K562 (cell line): ENCODE measurements around the gene MAPT. TPM values are rescaled to one million over a fixed set of nuclear protein-coding genes. Genes with fewer than 3 reads are reported as not detected.

Experiments used
- FIP1L1 ChIP-seq: fragments of 200-400 bp; formaldehyde crosslinking; IDR thresholded peaks from 2 replicates; pipeline ENCODE4 v1.6.1; 2018; ENCODE audit warnings: mild to moderate bottlenecking, low read depth, low read length; ENCODE audit not compliant: poor library complexity, severe bottlenecking
- KLF13 ChIP-seq: fragments of 450-650 bp; IDR thresholded peaks from 2 replicates; pipeline ENCODE4 v1.6.1; 2016; ENCODE audit warnings: missing genetic modification characterization, low read depth, mild to moderate bottlenecking, missing compliant biosample characterization, moderate library complexity, borderline replicate concordance
- MTA1 ChIP-seq: fragments of 450-650 bp; IDR thresholded peaks from 2 replicates; pipeline ENCODE4 v1.6.1; 2017; ENCODE audit warnings: borderline replicate concordance
- NCOA1 ChIP-seq: fragments of 450-650 bp; IDR thresholded peaks from 2 replicates; pipeline ENCODE4 v1.6.1; 2016; ENCODE audit warnings: low read depth
- TCF7L2 ChIP-seq: fragments of 150-350 bp; IDR thresholded peaks from 2 replicates; pipeline ENCODE4 v1.6.1; 2016; ENCODE audit warnings: low read depth, mild to moderate bottlenecking, low read length, moderate library complexity
- ZNF707 ChIP-seq: fragments of 250-450 bp; sonication (Bioruptor Pico); conservative IDR thresholded peaks from 2 replicates; pipeline ENCODE4 v1.8.0; 2022; ENCODE audit warnings: inconsistent platforms, mild to moderate bottlenecking, moderate library complexity
- ZNF764 ChIP-seq: fragments of 250-450 bp; sonication (Bioruptor Pico); IDR thresholded peaks from 2 replicates; pipeline ENCODE4 v1.4.0; 2020; ENCODE audit warnings: low read depth, mild to moderate bottlenecking, moderate library complexity
- polyA plus RNA-seq, 8 experiments: library from polyadenylated mRNA; depleted of rRNA in 4 of 8; stranded (reverse) in 5 of 8; unstranded in 3 of 8; fragments of >200 nt; fragmentation: Nextera tagmentation in 2 of 8; fragmentation: Illumina TruSeq in 1 of 8; extraction: Ambion mirVana in 2 of 8; extraction: Trizol in 1 of 8; gene quantifications; 2 replicates each; pipeline versions ENCODE4 v1.2.1 to v1.2.3, GENCODE V29; 2011 to 2014; ENCODE audit warnings: inconsistent platforms in 1 of 8, missing spikeins in 1 of 8
- total RNA-seq, 7 experiments: library from RNA; depleted of rRNA in 6 of 7; stranded (reverse); fragments of >200 nt in 6 of 7; fragmentation: Illumina TruSeq in 2 of 7; extraction: Trizol in 2 of 7; gene quantifications; 2 replicates each; pipeline versions ENCODE4 v1.2.1 to v1.2.3, GENCODE V29; 2011 to 2021; ENCODE audit warnings: low replicate concordance in 1 of 7
- TF ChIP-seq, protein P1 (sequence below): sonication (generic); formaldehyde crosslinking; IDR thresholded peaks from 2 replicates; pipeline ENCODE4 v1.8.0; 2022; ENCODE audit warnings: missing genetic modification reagents, mild to moderate bottlenecking, borderline replicate concordance
- TF ChIP-seq, protein P2 (sequence below): fragments of 250-450 bp; sonication (Bioruptor Pico); IDR thresholded peaks from 2 replicates; pipeline ENCODE4 v1.8.0; 2022; ENCODE audit warnings: moderate library complexity, mild to moderate bottlenecking, inconsistent platforms
- TF ChIP-seq, protein P3 (sequence below): fragments of 150-350 bp; conservative IDR thresholded peaks from 2 replicates; pipeline ENCODE4 v1.6.1; 2014; ENCODE audit warnings: low read length
- TF ChIP-seq, protein P4 (sequence below): fragments of 250-450 bp; sonication (Bioruptor Pico); IDR thresholded peaks from 2 replicates; pipeline ENCODE4 v1.8.0; 2021; ENCODE audit warnings: moderate library complexity, mild to moderate bottlenecking, inconsistent platforms
- TF ChIP-seq, protein P5 (sequence below): sonication (generic); formaldehyde crosslinking; IDR thresholded peaks from 2 replicates; pipeline ENCODE4 v1.8.1; 2023; ENCODE audit warnings: missing genetic modification reagents, mild to moderate bottlenecking, borderline replicate concordance
- TF ChIP-seq, protein P6 (sequence below): sonication (generic); formaldehyde crosslinking; IDR thresholded peaks from 2 replicates; pipeline ENCODE4 v1.8.0; 2022; ENCODE audit warnings: mild to moderate bottlenecking, missing genetic modification reagents

Gene MAPT
- total and polyA plus RNA-seq, 9 of the 15 experiments (the other 6 are each of a cell fraction or from before 2014, with no cell fraction given), result 0.04 to 1.1 (median 0.36) TPM

DNA sequence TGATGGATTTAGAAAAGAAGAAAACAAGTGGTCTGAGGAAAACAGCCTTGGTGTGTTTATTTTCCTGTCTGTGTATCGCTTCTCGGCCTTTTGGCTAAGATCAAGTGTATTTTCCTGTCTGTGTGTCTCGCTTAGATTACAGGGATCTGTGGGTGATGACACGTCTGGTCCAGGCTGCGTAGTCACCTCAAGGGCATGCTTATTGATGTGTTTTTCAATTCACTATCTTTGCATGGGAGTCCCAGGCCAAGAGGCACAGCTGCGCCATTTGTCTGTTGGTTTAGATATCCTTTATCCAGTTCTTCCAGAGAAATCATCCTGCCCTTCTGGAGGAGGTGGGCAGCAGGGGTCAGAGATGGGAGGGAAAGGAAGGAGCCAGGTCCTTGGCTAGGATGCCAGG lies 57.6 kb downstream of the MAPT start (continued):
- TF ChIP-seq, protein P1, sequence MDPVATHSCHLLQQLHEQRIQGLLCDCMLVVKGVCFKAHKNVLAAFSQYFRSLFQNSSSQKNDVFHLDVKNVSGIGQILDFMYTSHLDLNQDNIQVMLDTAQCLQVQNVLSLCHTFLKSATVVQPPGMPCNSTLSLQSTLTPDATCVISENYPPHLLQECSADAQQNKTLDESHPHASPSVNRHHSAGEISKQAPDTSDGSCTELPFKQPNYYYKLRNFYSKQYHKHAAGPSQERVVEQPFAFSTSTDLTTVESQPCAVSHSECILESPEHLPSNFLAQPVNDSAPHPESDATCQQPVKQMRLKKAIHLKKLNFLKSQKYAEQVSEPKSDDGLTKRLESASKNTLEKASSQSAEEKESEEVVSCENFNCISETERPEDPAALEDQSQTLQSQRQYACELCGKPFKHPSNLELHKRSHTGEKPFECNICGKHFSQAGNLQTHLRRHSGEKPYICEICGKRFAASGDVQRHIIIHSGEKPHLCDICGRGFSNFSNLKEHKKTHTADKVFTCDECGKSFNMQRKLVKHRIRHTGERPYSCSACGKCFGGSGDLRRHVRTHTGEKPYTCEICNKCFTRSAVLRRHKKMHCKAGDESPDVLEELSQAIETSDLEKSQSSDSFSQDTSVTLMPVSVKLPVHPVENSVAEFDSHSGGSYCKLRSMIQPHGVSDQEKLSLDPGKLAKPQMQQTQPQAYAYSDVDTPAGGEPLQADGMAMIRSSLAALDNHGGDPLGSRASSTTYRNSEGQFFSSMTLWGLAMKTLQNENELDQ (CRISPR knock-in tag), result no peak
- no peak for TF ChIP-seq NCOA1
- TF ChIP-seq FIP1L1, result no peak
- TF ChIP-seq, protein P2, sequence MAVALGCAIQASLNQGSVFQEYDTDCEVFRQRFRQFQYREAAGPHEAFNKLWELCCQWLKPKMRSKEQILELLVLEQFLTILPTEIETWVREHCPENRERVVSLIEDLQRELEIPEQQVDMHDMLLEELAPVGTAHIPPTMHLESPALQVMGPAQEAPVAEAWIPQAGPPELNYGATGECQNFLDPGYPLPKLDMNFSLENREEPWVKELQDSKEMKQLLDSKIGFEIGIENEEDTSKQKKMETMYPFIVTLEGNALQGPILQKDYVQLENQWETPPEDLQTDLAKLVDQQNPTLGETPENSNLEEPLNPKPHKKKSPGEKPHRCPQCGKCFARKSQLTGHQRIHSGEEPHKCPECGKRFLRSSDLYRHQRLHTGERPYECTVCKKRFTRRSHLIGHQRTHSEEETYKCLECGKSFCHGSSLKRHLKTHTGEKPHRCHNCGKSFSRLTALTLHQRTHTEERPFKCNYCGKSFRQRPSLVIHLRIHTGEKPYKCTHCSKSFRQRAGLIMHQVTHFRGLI (CRISPR knock-in tag), result no peak
- TF ChIP-seq, protein P3, sequence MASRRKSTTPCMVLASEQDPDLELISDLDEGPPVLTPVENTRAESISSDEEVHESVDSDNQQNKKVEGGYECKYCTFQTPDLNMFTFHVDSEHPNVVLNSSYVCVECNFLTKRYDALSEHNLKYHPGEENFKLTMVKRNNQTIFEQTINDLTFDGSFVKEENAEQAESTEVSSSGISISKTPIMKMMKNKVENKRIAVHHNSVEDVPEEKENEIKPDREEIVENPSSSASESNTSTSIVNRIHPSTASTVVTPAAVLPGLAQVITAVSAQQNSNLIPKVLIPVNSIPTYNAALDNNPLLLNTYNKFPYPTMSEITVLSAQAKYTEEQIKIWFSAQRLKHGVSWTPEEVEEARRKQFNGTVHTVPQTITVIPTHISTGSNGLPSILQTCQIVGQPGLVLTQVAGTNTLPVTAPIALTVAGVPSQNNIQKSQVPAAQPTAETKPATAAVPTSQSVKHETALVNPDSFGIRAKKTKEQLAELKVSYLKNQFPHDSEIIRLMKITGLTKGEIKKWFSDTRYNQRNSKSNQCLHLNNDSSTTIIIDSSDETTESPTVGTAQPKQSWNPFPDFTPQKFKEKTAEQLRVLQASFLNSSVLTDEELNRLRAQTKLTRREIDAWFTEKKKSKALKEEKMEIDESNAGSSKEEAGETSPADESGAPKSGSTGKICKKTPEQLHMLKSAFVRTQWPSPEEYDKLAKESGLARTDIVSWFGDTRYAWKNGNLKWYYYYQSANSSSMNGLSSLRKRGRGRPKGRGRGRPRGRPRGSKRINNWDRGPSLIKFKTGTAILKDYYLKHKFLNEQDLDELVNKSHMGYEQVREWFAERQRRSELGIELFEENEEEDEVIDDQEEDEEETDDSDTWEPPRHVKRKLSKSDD, result no peak
- TF ChIP-seq TCF7L2, result no peak
- TF ChIP-seq KLF13 (tag), result no peak
- no peak for TF ChIP-seq ZNF764
- TF ChIP-seq, protein P4, sequence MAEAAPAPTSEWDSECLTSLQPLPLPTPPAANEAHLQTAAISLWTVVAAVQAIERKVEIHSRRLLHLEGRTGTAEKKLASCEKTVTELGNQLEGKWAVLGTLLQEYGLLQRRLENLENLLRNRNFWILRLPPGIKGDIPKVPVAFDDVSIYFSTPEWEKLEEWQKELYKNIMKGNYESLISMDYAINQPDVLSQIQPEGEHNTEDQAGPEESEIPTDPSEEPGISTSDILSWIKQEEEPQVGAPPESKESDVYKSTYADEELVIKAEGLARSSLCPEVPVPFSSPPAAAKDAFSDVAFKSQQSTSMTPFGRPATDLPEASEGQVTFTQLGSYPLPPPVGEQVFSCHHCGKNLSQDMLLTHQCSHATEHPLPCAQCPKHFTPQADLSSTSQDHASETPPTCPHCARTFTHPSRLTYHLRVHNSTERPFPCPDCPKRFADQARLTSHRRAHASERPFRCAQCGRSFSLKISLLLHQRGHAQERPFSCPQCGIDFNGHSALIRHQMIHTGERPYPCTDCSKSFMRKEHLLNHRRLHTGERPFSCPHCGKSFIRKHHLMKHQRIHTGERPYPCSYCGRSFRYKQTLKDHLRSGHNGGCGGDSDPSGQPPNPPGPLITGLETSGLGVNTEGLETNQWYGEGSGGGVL (CRISPR knock-in tag), result no peak
- TF ChIP-seq, protein P5, sequence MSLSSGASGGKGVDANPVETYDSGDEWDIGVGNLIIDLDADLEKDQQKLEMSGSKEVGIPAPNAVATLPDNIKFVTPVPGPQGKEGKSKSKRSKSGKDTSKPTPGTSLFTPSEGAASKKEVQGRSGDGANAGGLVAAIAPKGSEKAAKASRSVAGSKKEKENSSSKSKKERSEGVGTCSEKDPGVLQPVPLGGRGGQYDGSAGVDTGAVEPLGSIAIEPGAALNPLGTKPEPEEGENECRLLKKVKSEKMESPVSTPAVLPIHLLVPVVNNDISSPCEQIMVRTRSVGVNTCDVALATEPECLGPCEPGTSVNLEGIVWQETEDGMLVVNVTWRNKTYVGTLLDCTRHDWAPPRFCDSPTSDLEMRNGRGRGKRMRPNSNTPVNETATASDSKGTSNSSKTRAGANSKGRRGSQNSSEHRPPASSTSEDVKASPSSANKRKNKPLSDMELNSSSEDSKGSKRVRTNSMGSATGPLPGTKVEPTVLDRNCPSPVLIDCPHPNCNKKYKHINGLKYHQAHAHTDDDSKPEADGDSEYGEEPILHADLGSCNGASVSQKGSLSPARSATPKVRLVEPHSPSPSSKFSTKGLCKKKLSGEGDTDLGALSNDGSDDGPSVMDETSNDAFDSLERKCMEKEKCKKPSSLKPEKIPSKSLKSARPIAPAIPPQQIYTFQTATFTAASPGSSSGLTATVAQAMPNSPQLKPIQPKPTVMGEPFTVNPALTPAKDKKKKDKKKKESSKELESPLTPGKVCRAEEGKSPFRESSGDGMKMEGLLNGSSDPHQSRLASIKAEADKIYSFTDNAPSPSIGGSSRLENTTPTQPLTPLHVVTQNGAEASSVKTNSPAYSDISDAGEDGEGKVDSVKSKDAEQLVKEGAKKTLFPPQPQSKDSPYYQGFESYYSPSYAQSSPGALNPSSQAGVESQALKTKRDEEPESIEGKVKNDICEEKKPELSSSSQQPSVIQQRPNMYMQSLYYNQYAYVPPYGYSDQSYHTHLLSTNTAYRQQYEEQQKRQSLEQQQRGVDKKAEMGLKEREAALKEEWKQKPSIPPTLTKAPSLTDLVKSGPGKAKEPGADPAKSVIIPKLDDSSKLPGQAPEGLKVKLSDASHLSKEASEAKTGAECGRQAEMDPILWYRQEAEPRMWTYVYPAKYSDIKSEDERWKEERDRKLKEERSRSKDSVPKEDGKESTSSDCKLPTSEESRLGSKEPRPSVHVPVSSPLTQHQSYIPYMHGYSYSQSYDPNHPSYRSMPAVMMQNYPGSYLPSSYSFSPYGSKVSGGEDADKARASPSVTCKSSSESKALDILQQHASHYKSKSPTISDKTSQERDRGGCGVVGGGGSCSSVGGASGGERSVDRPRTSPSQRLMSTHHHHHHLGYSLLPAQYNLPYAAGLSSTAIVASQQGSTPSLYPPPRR (CRISPR knock-in tag), result no peak
- no peak for TF ChIP-seq ZNF707 (CRISPR knock-in tag)
- TF ChIP-seq MTA1, result no peak
- TF ChIP-seq, protein P6, sequence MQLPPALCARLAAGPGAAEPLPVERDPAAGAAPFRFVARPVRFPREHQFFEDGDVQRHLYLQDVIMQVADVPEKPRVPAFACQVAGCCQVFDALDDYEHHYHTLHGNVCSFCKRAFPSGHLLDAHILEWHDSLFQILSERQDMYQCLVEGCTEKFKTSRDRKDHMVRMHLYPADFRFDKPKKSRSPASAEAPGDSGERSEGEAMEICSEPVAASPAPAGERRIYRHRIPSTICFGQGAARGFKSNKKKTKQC (CRISPR knock-in tag), result no peak
